ENCODE measurements around the gene TRIM41. TPM values are rescaled to one million over a fixed set of nuclear protein-coding genes. Genes with fewer than 3 reads are reported as not detected.

TRIM41 gene
- total RNA-seq, 1 donor from 2014 or later = 105 TPM

DNA sequence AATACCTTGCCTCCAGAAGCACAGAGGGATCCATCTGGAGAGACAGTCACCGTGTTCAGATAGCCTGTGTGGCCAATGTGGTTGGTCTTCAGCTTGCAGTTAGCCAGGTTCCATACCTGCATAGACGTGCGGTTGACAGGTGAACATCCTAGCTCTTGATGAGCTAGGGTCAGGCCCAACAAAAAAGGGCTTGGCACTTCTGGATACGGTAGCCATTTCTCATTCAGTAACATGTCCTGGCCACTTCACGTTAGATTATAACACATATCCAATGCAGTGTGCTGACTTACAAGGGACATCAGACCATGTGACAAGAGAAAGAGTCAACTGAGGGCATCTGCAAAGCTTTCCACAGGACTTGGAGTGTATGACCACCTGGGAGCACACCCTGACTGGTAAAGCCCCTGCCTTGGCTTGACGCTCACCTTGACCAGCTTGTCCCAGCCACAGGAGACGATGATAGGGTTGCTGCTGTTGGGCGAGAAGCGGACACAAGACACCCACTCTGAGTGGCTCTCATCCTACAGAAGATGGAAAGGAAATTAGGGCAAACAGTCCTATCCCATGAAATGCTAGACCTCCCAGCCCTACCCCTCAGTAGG is 16.1 kb downstream of the TRIM41 start:
- peaks cover 78 to 80% of the 10 kb centered on the region in 2 donors for H3K36me3 ChIP-seq
- H3K4me3 ChIP-seq = no peak overlapping the region
- no peaks in the 10 kb centered on the region for H3K9me3 ChIP-seq
- no peak for DNase-seq (ENCODE audit: low spot score in 2 of 2)
- intact Hi-C loops (cut with DNase I) = no loop called here
- H3K27me3 ChIP-seq = no peaks in the 10 kb centered on the region
- TF ChIP-seq, protein P1, sequence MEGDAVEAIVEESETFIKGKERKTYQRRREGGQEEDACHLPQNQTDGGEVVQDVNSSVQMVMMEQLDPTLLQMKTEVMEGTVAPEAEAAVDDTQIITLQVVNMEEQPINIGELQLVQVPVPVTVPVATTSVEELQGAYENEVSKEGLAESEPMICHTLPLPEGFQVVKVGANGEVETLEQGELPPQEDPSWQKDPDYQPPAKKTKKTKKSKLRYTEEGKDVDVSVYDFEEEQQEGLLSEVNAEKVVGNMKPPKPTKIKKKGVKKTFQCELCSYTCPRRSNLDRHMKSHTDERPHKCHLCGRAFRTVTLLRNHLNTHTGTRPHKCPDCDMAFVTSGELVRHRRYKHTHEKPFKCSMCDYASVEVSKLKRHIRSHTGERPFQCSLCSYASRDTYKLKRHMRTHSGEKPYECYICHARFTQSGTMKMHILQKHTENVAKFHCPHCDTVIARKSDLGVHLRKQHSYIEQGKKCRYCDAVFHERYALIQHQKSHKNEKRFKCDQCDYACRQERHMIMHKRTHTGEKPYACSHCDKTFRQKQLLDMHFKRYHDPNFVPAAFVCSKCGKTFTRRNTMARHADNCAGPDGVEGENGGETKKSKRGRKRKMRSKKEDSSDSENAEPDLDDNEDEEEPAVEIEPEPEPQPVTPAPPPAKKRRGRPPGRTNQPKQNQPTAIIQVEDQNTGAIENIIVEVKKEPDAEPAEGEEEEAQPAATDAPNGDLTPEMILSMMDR (IDR thresholded peaks at IDR 0.05) = no peak
- no peak overlapping the region for H3K27ac ChIP-seq
- H3K4me1 ChIP-seq = peaks cover 14 to 23% of the 10 kb centered on the region in 2 donors

DNA sequence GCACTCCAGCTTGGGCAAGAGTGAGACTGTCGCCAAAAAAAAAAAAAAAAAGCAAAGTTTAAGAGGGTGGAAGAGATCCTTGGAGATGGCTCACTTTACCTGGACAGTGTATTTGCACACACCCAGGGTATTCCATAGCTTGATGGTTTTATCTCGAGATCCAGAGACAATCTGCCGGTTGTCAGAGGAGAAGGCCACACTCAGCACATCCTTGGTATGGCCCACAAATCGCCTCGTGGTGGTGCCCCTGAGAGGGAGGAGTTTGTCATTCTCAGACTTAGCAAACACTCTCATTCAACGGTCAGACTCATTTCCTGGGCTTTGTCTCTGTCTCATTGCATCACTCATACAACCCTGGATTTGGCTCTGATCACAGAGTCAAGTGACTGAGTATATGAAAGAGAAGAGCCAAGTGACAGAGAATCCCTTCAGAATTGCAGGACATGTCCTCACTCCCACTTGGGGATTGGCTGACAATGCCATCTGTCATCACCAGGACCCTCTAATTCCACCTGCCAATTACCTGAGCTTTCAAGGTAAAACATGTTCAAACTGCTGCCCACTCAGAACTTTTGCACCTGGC is 18.4 kb downstream of the TRIM41 start:
- H3K4me3 ChIP-seq = peak overlapping the region; percentile 86 to 91

DNA sequence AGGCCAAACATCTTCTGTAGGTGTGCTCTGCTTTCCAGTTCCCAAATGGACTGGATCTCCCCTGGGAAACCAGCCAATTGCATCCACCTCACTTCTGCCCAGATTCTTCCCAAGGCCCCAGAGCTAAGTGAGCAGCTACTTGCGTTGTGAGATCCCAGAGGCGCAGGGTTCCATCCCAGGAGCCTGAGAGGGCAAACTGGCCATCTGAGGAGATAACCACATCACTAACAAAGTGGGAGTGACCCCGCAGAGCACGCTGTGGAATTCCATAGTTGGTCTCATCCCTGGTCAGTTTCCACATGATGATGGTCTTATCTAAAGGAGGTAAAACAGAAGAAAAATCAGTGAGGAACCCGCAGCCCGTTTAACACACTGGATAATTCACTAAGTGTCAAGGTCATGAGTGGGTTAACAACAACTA is 19.0 kb downstream of the TRIM41 start:
- no peaks in the 10 kb centered on the region for H3K27me3 ChIP-seq
- peaks cover 52 to 53% of the 10 kb centered on the region in 2 donors for H3K36me3 ChIP-seq
- TF ChIP-seq, protein P1 (IDR thresholded peaks at IDR 0.05) = no peak
- H3K9me3 ChIP-seq = no peaks in the 10 kb centered on the region
- peak overlapping the region; percentile 98 to 99 for H3K27ac ChIP-seq
- H3K4me1 ChIP-seq = peaks cover 20 to 37% of the 10 kb centered on the region in 2 donors
- peak overlapping the region; percentile 86 to 91 for H3K4me3 ChIP-seq
- no peak for DNase-seq (ENCODE audit: low spot score in 2 of 2)
- intact Hi-C loops (cut with DNase I) = loop anchor here (10.0 kb wide), 2 partner anchors 747 to 887 kb away; partner anchors contain the start of genes CNOT6 and GFPT2

More for the DNA sequence above, 18.4 kb downstream of the TRIM41 start:
- Histone ChIP-seq H3K9me3 (no peaks in the 10 kb centered on the region), H3K27ac (peak overlapping the region in 1 of 2 donors; percentile 99), H3K4me1 (peaks cover 20 to 37% of the 10 kb centered on the region in 2 donors), H3K27me3 (no peaks in the 10 kb centered on the region), H3K36me3 (peaks cover 58 to 59% of the 10 kb centered on the region in 2 donors)
- TF ChIP-seq, protein P1 (IDR thresholded peaks at IDR 0.05) = no peak
- intact Hi-C loops (cut with DNase I) = loop anchor here (10.0 kb wide), 2 partner anchors 747 to 887 kb away; partner anchors contain the start of genes CNOT6 and GFPT2
- no peak for DNase-seq (ENCODE audit: low spot score in 2 of 2)

- H3K27ac ChIP-seq = peak overlapping the region; percentile 98 to 99
- DNase-seq (ENCODE audit: low spot score in 2 of 2) = no peak
- H3K27me3 ChIP-seq = no peaks in the 10 kb centered on the region
- intact Hi-C loops (cut with DNase I) = loop anchor here (10.0 kb wide), 2 partner anchors 748 to 888 kb away; partner anchors contain the start of genes CNOT6 and GFPT2
- H3K36me3 ChIP-seq = peaks cover 41 to 43% of the 10 kb centered on the region in 2 donors
- TF ChIP-seq, protein P1 (IDR thresholded peaks at IDR 0.05) = no peak
- H3K4me3 ChIP-seq = peak overlapping the region; percentile 86 to 91
- H3K4me1 ChIP-seq = peaks cover 25 to 42% of the 10 kb centered on the region in 2 donors
- H3K9me3 ChIP-seq = no peaks in the 10 kb centered on the region
Measured at GRCh38 chr5:181243018-181243563, 20.0 kb downstream of the TRIM41 start.

DNA sequence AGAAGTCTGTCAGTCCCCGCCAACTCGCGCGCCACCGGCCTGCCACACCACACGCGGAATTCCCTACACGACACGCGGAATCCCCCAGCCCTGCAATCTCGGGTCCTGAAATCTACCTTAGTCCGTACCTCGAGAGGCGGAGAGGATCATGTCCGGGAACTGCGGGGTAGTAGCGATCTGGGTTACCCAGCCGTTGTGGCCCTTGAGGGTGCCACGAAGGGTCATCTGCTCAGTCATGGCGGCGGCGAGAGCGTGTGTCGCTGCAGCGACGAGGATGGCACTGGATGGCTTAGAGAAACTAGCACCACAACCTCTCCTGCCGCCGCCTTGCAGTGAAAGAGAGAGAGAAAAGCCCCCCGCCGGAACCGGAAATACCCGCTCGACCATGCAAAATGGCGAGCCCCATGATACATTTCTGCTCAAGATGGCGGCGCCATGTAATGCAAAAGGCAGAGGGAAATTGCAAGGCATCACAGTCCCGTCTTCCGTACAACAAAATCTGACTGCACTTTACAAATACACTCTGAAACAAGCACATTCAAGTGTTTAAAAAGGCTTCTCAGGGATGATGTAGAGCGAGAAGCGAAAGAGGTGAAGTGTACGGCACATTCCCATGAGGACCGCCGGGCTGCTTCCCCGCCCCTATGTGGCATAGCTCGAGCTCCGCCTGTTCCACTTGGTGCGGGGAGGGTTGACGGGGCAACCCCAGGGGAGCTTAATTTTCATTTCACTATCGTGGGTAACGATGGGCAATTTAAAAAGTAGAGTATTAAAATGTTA is 20.7 kb downstream of the TRIM41 start, which contains the start of gene RACK1:
TSS of gene RACK1 (minus strand) at position 343 of the 780 bp plus-strand sequence. CDS start at position 237, 106 bp downstream.
- Histone ChIP-seq H3K27ac (peak within 1 kb of the TSS; percentile 98 to 99), H3K4me3 (peak within 1 kb of the TSS; percentile 86 to 91), H3K9me3 (no peaks in the 10 kb centered on the region), H3K4me1 (peaks cover 31 to 48% of the 10 kb centered on the region in 2 donors), H3K27me3 (no peaks in the 10 kb centered on the region), H3K36me3 (peaks cover 35 to 36% of the 10 kb centered on the region in 2 donors)
- TF ChIP-seq, protein P1 (IDR thresholded peaks at IDR 0.05) = no peak
- intact Hi-C loops (cut with DNase I) = loop anchor here (1.0 to 10.0 kb wide), 3 partner anchors 20 to 889 kb away; partner anchors contain the start of genes CNOT6, GFPT2 and TRIM41
- DNase-seq (ENCODE audit: low spot score in 2 of 2) = peak in 1 of 2 donors; percentile 94

Measured in ascending aorta (tissue), 2 donors.